ENCODE measurements around the gene AAK1.

The AAK1 gene

GRCh38 chr2:69514819-69515218 lies 128.7 kb downstream of the AAK1 start:
- TF ChIP-seq YY1 (IDR thresholded peaks at IDR 0.05; ENCODE audit: insufficient read depth, insufficient read length) (no peak), SUZ12 (IDR thresholded peaks at IDR 0.05; ENCODE audit: extremely low read depth, insufficient read depth, insufficient read length) (no peak), ZNF274 (IDR thresholded peaks at IDR 0.05; ENCODE audit: low read depth, low read length) (no peak)
- H3K9ac ChIP-seq (ENCODE audit: insufficient read length, low read depth): no peak overlapping the region
- H3K27me3 ChIP-seq (ENCODE audit: insufficient read depth, insufficient read length): no peaks in the 10 kb centered on the region
- no peak for DNase-seq (ENCODE audit: low read depth, low spot score)
- peaks cover 56% of the 10 kb centered on the region for H3K36me3 ChIP-seq (ENCODE audit: insufficient read depth, insufficient read length, low read length)
- no peak overlapping the region for H3K4me3 ChIP-seq (ENCODE audit: insufficient read length, low read depth)
- no peaks in the 10 kb centered on the region for H3K9me3 ChIP-seq (ENCODE audit: insufficient read depth, low read length)
- peaks cover 3% of the 10 kb centered on the region for H3K4me1 ChIP-seq (ENCODE audit: insufficient read depth, insufficient read length)

GRCh38 chr2:69514406-69514805 lies 129.1 kb downstream of the AAK1 start:
- Histone ChIP-seq H3K4me1 (ENCODE audit: insufficient read depth, insufficient read length) (peaks cover 3% of the 10 kb centered on the region), H3K36me3 (ENCODE audit: insufficient read depth, insufficient read length, low read length) (peaks cover 52% of the 10 kb centered on the region), H3K27me3 (ENCODE audit: insufficient read depth, insufficient read length) (no peaks in the 10 kb centered on the region), H3K9ac (ENCODE audit: insufficient read length, low read depth) (no peak overlapping the region), H3K4me3 (ENCODE audit: insufficient read length, low read depth) (no peak overlapping the region), H3K9me3 (ENCODE audit: insufficient read depth, low read length) (no peaks in the 10 kb centered on the region)
- DNase-seq (ENCODE audit: low read depth, low spot score): peak; percentile 42
- TF ChIP-seq ZNF274 (IDR thresholded peaks at IDR 0.05; ENCODE audit: low read depth, low read length) (no peak), SUZ12 (IDR thresholded peaks at IDR 0.05; ENCODE audit: extremely low read depth, insufficient read depth, insufficient read length) (no peak)

- Histone ChIP-seq H3K9me3 (ENCODE audit: insufficient read depth, low read length) (no peaks in the 10 kb centered on the region), H3K27me3 (ENCODE audit: insufficient read depth, insufficient read length) (no peaks in the 10 kb centered on the region), H3K9ac (ENCODE audit: insufficient read length, low read depth) (no peak overlapping the region), H3K4me3 (ENCODE audit: insufficient read length, low read depth) (no peak overlapping the region), H3K4me1 (ENCODE audit: insufficient read depth, insufficient read length) (peaks cover 3% of the 10 kb centered on the region), H3K36me3 (ENCODE audit: insufficient read depth, insufficient read length, low read length) (peaks cover 52% of the 10 kb centered on the region)
- TF ChIP-seq YY1 (IDR thresholded peaks at IDR 0.05; ENCODE audit: insufficient read depth, insufficient read length) (no peak), ZNF274 (IDR thresholded peaks at IDR 0.05; ENCODE audit: low read depth, low read length) (no peak)
- no peak for DNase-seq (ENCODE audit: low read depth, low spot score)
These were observed 131.1 kb downstream of the AAK1 start for GRCh38 chr2:69512446-69512845.

GRCh38 chr2:69510204-69510603 lies 133.3 kb downstream of the AAK1 start:
- Histone ChIP-seq H3K36me3 (ENCODE audit: insufficient read depth, insufficient read length, low read length) (peaks cover 62% of the 10 kb centered on the region), H3K9me3 (ENCODE audit: insufficient read depth, low read length) (no peaks in the 10 kb centered on the region), H3K4me1 (ENCODE audit: insufficient read depth, insufficient read length) (peaks cover 3% of the 10 kb centered on the region), H3K9ac (ENCODE audit: insufficient read length, low read depth) (no peak overlapping the region), H3K4me3 (ENCODE audit: insufficient read length, low read depth) (no peak overlapping the region), H3K27me3 (ENCODE audit: insufficient read depth, insufficient read length) (no peaks in the 10 kb centered on the region)
- TF ChIP-seq ZNF274 (IDR thresholded peaks at IDR 0.05; ENCODE audit: low read depth, low read length) (no peak), SUZ12 (IDR thresholded peaks at IDR 0.05; ENCODE audit: extremely low read depth, insufficient read depth, insufficient read length) (no peak), YY1 (IDR thresholded peaks at IDR 0.05; ENCODE audit: insufficient read depth, insufficient read length) (no peak)
- DNase-seq (ENCODE audit: low read depth, low spot score): no peak

- Histone ChIP-seq H3K9ac (ENCODE audit: insufficient read length, low read depth) (no peak overlapping the region), H3K9me3 (ENCODE audit: insufficient read depth, low read length) (no peaks in the 10 kb centered on the region), H3K27me3 (ENCODE audit: insufficient read depth, insufficient read length) (no peaks in the 10 kb centered on the region), H3K4me1 (ENCODE audit: insufficient read depth, insufficient read length) (peaks cover 1% of the 10 kb centered on the region), H3K4me3 (ENCODE audit: insufficient read length, low read depth) (no peak overlapping the region), H3K36me3 (ENCODE audit: insufficient read depth, insufficient read length, low read length) (peaks cover 62% of the 10 kb centered on the region)
- DNase-seq (ENCODE audit: low read depth, low spot score): no peak
- no peak for TF ChIP-seq YY1 (IDR thresholded peaks at IDR 0.05; ENCODE audit: insufficient read depth, insufficient read length)
- no peak for TF ChIP-seq SUZ12 (IDR thresholded peaks at IDR 0.05; ENCODE audit: extremely low read depth, insufficient read depth, insufficient read length)
- TF ChIP-seq ZNF274 (IDR thresholded peaks at IDR 0.05; ENCODE audit: low read depth, low read length): no peak
These were observed 133.8 kb downstream of the AAK1 start for GRCh38 chr2:69509750-69510140.

GRCh38 chr2:69509011-69509749 lies 134.4 kb downstream of the AAK1 start:
- Histone ChIP-seq H3K4me3 (ENCODE audit: insufficient read length, low read depth) (no peak overlapping the region), H3K9ac (ENCODE audit: insufficient read length, low read depth) (no peak overlapping the region), H3K4me1 (ENCODE audit: insufficient read depth, insufficient read length) (no peaks in the 10 kb centered on the region), H3K27me3 (ENCODE audit: insufficient read depth, insufficient read length) (no peaks in the 10 kb centered on the region), H3K9me3 (ENCODE audit: insufficient read depth, low read length) (no peaks in the 10 kb centered on the region), H3K36me3 (ENCODE audit: insufficient read depth, insufficient read length, low read length) (peaks cover 62% of the 10 kb centered on the region)
- TF ChIP-seq YY1 (IDR thresholded peaks at IDR 0.05; ENCODE audit: insufficient read depth, insufficient read length): no peak
- TF ChIP-seq ZNF274 (IDR thresholded peaks at IDR 0.05; ENCODE audit: low read depth, low read length): no peak
- no peak for TF ChIP-seq SUZ12 (IDR thresholded peaks at IDR 0.05; ENCODE audit: extremely low read depth, insufficient read depth, insufficient read length)
- DNase-seq (ENCODE audit: low read depth, low spot score): no peak

GRCh38 chr2:69505710-69506109 lies 137.8 kb downstream of the AAK1 start:
- no peak overlapping the region for H3K4me3 ChIP-seq (ENCODE audit: insufficient read length, low read depth)
- TF ChIP-seq SUZ12 (IDR thresholded peaks at IDR 0.05; ENCODE audit: extremely low read depth, insufficient read depth, insufficient read length) (no peak), YY1 (IDR thresholded peaks at IDR 0.05; ENCODE audit: insufficient read depth, insufficient read length) (no peak), ZNF274 (IDR thresholded peaks at IDR 0.05; ENCODE audit: low read depth, low read length) (no peak)
- no peaks in the 10 kb centered on the region for H3K27me3 ChIP-seq (ENCODE audit: insufficient read depth, insufficient read length)
- DNase-seq (ENCODE audit: low read depth, low spot score): no peak
- peaks cover 41% of the 10 kb centered on the region for H3K36me3 ChIP-seq (ENCODE audit: insufficient read depth, insufficient read length, low read length)
- H3K9me3 ChIP-seq (ENCODE audit: insufficient read depth, low read length): no peaks in the 10 kb centered on the region
- no peak overlapping the region for H3K9ac ChIP-seq (ENCODE audit: insufficient read length, low read depth)
- no peaks in the 10 kb centered on the region for H3K4me1 ChIP-seq (ENCODE audit: insufficient read depth, insufficient read length)

Measured in NT2/D1 (cell line).